Ovary (tissue), 9 donors: ENCODE results near the gene NRARP. TPM values are rescaled to one million over a fixed set of nuclear protein-coding genes. Genes with fewer than 3 reads are reported as not detected.

ENCODE experiments used
- DNase-seq, 5 donors: peaks; one replicate each; pipeline ENCODE4 v3.0.0-alpha.2; 2019 to 2020
- H3K27ac ChIP-seq, 2 donors: fragments of 200-600 bp; one replicate each; pipeline versions ENCODE4 v1.5.1 to v1.8.0; 2019 to 2022
- H3K27me3 ChIP-seq: fragments of 200-600 bp; one replicate; pipeline ENCODE4 v1.8.0; 2022
- H3K36me3 ChIP-seq: fragments of 200-600 bp; sonication (generic); one replicate; pipeline ENCODE4 v1.5.1; 2019
- H3K4me1 ChIP-seq: one replicate; pipeline ENCODE4 v1.8.1; 2013; ENCODE audit warnings: mild to moderate bottlenecking, moderate library complexity; ENCODE audit not compliant: insufficient read depth
- H3K4me3 ChIP-seq: fragments of 200-600 bp; sonication (generic); one replicate; pipeline ENCODE4 v1.5.1; 2017
- H3K9me3 ChIP-seq, 2 donors: fragments of 200-600 bp in 1 of 2; sonication (generic) in 1 of 2; one replicate each; pipeline versions ENCODE4 v1.5.1 to v1.8.1; 2013 to 2019; ENCODE audit warnings: mild to moderate bottlenecking in 1 of 2, moderate library complexity in 1 of 2
- EP300 ChIP-seq: sonication (generic); formaldehyde crosslinking; IDR thresholded peaks from one replicate; pipeline ENCODE4 v1.6.1; 2017; ENCODE audit warnings: antibody characterized with exemption
- POLR2A ChIP-seq: fragments of 450-650 bp; IDR thresholded peaks from one replicate; pipeline ENCODE4 v1.6.1; 2017; ENCODE audit warnings: antibody characterized with exemption, mild to moderate bottlenecking, moderate library complexity
- WGBS, 3 donors: extraction: QIAGEN DNeasy Blood & Tissue Kit in 1 of 3; methylation state at CpG; one replicate each; pipeline versions ENCODE4 v1.1.5 to v1.1.7; 2013 to 2017; 5-methylcytosine and 5-hydroxymethylcytosine counted together
- intact Hi-C, 4 donors: fragments of 100-400 bp; cut with DNase I; formaldehyde crosslinking; loops; one replicate each; pipeline versions ENCODE4 v1.11.0 to v1.15.1; 2022 to 2023
- polyA plus RNA-seq, 2 donors: library from polyadenylated mRNA; stranded (reverse); fragments of 200-250 nt in 1 of 2; fragments of 350-450 nt in 1 of 2; fragmentation: Illumina TruSeq in 1 of 2; extraction: RNeasy Lipid Tissue Mini Kit (QIAGEN cat#74804) in 1 of 2; gene quantifications; one replicate each; pipeline ENCODE4 v1.2.3, GENCODE V29; 2013 to 2014
- total RNA-seq, 7 donors: library from RNA; depleted of rRNA in 2 of 7; stranded (reverse); fragments of >200 nt in 2 of 7; fragmentation: NEBNext Ultra II Directional in 3 of 7; extraction: Animal tissue kit (Norgen Biotek cat#: 25700) in 3 of 7; gene quantifications; one replicate each; pipeline versions ENCODE4 v1.1.0 to v1.2.4, GENCODE V29; 2016 to 2023
- TF ChIP-seq, protein P1 (sequence below), 3 donors: fragments of 450-650 bp in 2 of 3; fragments of 200-600 bp in 1 of 3; IDR thresholded peaks; one replicate each; pipeline versions ENCODE4 v1.5.1 to v1.8.0; 2016 to 2022; ENCODE audit warnings: antibody characterized with exemption in 3 of 3, mild to moderate bottlenecking in 1 of 3
- donor health status: DM: no; HTN: no; CAD: no; lungs with moderate emphysema.
- donor health status: DM: no; HTN: no; CAD: no.
- donor health status: Bipolar disorder and iron deficiency.
- donor health status: DM: yes; HTN: yes; CAD: no.
- donor health status: DM: no; HTN: no; CAD: no.
- donor health status: DM: yes; HTN: yes; CAD: no.

NRARP gene
- total and polyA plus RNA-seq, 9 donors, result 1.3 to 13.8 (median 3.7) TPM

DNA sequence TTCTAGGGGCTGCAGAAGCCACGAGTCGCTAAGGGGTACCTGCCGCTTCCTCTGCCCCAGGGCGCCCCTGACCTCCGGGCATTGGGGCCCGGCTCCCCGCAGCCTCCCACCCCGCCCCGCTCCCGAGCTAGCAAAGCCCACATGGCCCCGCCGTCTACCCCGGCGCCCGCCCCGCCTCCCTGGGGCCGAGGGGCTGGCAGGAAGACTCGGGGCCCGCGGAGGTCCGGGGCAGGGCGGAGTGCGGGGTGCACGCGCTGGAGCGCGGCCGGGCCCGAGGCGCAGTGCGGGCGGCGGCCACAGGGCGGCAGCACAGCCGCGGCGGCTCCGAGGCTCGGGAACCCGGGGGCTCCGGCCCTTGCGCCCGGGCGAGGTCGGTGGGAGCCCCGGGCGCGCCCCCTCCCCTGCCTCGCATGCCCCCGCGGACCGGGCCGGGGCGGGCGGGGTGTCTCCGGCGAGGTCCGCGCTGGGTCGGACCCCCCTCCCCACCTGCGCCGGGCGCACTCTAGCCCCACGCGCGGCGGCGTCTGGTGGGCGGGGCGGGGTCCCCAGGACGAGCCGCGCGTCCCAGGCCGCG lies 6.7 kb downstream of the NRARP start:
- no peaks in the 10 kb centered on the region for H3K36me3 ChIP-seq
- TF ChIP-seq, protein P1, sequence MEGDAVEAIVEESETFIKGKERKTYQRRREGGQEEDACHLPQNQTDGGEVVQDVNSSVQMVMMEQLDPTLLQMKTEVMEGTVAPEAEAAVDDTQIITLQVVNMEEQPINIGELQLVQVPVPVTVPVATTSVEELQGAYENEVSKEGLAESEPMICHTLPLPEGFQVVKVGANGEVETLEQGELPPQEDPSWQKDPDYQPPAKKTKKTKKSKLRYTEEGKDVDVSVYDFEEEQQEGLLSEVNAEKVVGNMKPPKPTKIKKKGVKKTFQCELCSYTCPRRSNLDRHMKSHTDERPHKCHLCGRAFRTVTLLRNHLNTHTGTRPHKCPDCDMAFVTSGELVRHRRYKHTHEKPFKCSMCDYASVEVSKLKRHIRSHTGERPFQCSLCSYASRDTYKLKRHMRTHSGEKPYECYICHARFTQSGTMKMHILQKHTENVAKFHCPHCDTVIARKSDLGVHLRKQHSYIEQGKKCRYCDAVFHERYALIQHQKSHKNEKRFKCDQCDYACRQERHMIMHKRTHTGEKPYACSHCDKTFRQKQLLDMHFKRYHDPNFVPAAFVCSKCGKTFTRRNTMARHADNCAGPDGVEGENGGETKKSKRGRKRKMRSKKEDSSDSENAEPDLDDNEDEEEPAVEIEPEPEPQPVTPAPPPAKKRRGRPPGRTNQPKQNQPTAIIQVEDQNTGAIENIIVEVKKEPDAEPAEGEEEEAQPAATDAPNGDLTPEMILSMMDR (IDR thresholded peaks at IDR 0.05), result peak in 2 of 3 donors; percentile 66 to 71
- no peak for TF ChIP-seq EP300
- peaks cover 8% of the 10 kb centered on the region for H3K27me3 ChIP-seq
- H3K4me3 ChIP-seq, result peak overlapping the region; percentile 16
- H3K9me3 ChIP-seq, result no peaks in the 10 kb centered on the region
- peaks cover 5% of the 10 kb centered on the region for H3K4me1 ChIP-seq
- no peak overlapping the region for H3K27ac ChIP-seq
- intact Hi-C loops, result loop anchor here (5.0 to 10.0 kb wide), 4 partner anchors 112 to 229 kb away; partner anchors contain the start of gene ENTPD8 (in 1 of the 4)
- 1 to 6% (median 3%) methylated on average over 13 to 76 of the region's 76 CpGs for WGBS, 3 donors
- peak in 2 of 5 donors; percentile 37 to 58 for DNase-seq

DNA sequence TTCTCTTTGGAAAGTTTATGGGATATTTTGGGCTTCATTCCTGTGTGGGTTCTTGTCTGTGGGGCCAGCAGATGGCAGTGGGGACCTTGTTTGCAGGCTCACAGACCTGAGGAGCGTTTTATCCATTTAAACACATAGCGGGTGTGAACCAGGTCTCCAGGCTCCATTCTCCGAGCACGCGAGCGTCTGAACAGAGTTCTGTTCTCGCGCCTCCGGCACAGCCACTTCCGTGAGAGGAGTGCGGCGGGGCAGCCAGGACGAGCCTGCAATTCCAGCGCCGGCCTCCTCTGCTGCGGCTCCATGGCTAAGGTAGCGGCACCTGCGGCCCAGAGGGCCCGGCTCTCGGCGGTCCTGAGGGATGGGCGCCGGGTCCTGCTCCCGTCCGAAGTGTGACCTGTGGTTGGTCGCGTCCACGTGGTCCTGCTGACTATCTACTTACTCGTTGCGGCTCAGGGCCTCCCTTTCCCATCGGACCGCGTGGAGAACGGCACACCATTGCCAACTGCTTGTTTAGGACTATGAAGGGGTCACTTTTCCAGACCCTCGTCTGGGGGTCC lies 7.3 kb downstream of the NRARP start:
- intact Hi-C loops, result loop anchor here (5.0 to 10.0 kb wide), 4 partner anchors 113 to 230 kb away; partner anchors contain the start of gene ENTPD8 (in 1 of the 4)
- H3K27ac ChIP-seq, result no peak overlapping the region
- H3K4me1 ChIP-seq, result peaks cover 5% of the 10 kb centered on the region
- no peaks in the 10 kb centered on the region for H3K36me3 ChIP-seq
- peaks cover 8% of the 10 kb centered on the region for H3K27me3 ChIP-seq
- no peaks in the 10 kb centered on the region for H3K9me3 ChIP-seq
- DNase-seq, result peak in 3 of 5 donors; percentile 11 to 41 (median 25)
- H3K4me3 ChIP-seq, result peak overlapping the region; percentile 9
- TF ChIP-seq POLR2A (no peak), EP300 (no peak)
- TF ChIP-seq, protein P1 (IDR thresholded peaks at IDR 0.05), result no peak
- WGBS, 3 donors, result 7 to 20% (median 17%) methylated on average over 26 to 35 of the region's 35 CpGs

DNA sequence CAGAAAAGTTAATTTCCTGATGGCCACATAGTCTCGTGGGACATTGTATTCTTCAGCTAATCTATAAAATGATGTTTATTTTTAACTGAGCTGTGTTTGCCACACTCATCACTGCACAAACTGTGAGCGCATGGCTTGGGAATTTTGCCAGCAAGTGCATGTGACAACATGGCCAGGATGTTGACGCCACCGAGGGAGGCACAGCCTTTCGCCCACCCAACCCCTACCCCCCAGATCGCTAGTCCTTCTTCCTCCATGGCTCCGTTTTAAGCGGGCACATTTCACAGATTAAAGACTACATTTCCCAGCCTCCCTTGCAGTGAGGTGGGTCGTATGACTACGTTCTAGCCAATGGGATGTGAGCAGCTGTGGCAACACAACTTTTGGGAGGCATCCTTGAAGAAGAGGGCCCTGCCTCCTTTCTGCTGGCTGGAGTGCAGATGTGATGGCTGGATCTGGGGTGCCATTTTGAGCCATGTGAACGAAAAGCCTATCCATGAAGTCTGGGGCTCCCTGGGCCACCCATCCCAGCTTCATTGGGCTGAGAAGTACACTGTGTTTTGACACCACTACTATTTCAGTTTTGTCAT lies 7.9 kb downstream of the NRARP start:
- DNase-seq, result peak in 3 of 5 donors; percentile 12 to 32 (median 22)
- peaks cover 8% of the 10 kb centered on the region for H3K27me3 ChIP-seq
- 48 to 62% (median 58%) methylated on average over 11 of the region's 11 CpGs for WGBS, 3 donors
- H3K36me3 ChIP-seq, result no peaks in the 10 kb centered on the region
- H3K9me3 ChIP-seq, result no peaks in the 10 kb centered on the region
- no peak for TF ChIP-seq POLR2A
- TF ChIP-seq, protein P1 (IDR thresholded peaks at IDR 0.05), result no peak
- TF ChIP-seq EP300, result no peak
- H3K27ac ChIP-seq, result no peak overlapping the region
- H3K4me1 ChIP-seq, result peaks cover 5% of the 10 kb centered on the region
- intact Hi-C loops, result loop anchor here in 2 of 4 donors (10.0 kb wide), 2 partner anchors 151 to 231 kb away; partner anchors contain the start of gene ENTPD8 (in 1 of the 2)
- H3K4me3 ChIP-seq, result no peak overlapping the region

DNA sequence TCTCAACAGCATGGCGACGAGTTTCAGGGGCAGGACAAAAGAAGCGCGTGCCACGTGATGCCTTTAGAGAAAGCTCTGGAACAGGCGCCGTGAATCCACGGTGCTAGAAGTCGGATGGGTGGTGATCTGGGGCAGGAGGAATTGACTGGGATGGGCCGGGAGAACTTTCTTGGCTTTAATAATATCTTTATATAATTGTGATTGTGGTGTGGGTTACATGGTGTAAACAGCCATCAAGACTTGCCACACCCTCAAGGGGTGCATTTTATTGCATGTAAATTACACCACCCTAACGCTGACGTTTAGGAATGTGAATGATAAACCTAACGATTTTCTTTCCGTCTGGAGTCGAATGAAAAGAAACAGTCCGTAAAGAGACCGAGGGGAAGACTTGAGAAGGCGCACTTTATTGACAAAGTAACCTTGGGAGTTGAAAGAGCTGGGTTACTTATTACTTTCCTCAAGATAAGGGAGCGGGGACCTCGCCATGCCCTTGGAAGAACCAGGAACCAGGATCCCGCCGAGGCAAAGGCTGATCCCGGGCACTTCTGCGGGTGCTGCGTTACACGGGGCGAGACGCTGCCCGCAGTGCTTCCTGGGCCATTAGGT lies 8.5 kb downstream of the NRARP start:
- DNase-seq, result peak in 1 of 5 donors; percentile 16
- H3K9me3 ChIP-seq, result no peaks in the 10 kb centered on the region
- intact Hi-C loops, result loop anchor here in 2 of 4 donors (10.0 kb wide), 2 partner anchors 151 to 231 kb away; partner anchors contain the start of gene ENTPD8 (in 1 of the 2)
- no peak for TF ChIP-seq POLR2A
- TF ChIP-seq EP300, result no peak
- 55 to 66% (median 65%) methylated on average over 29 of the region's 29 CpGs for WGBS, 3 donors
- no peak overlapping the region for H3K4me3 ChIP-seq
- H3K27ac ChIP-seq, result no peak overlapping the region
- H3K36me3 ChIP-seq, result no peaks in the 10 kb centered on the region
- H3K4me1 ChIP-seq, result peaks cover 5% of the 10 kb centered on the region
- peaks cover 8% of the 10 kb centered on the region for H3K27me3 ChIP-seq
